Heart left ventricle (tissue), 13 donors: ENCODE results near the gene RCC2.
"Not testable (repeated sequence)": the region's sequence is repeated elsewhere in the genome, so short reads cannot be mapped to it uniquely, and the experiment has no call there.

Experiments
- POLR2A ChIP-seq, 2 donors: fragments of 450-650 bp; IDR thresholded peaks; one replicate each; pipeline ENCODE4 v1.6.1; 2017; ENCODE audit warnings: antibody characterized with exemption in 2 of 2, mild to moderate bottlenecking in 2 of 2, moderate library complexity in 2 of 2
- TF ChIP-seq, protein P1 (sequence below), 12 donors: fragments of 200-600 bp; sonication (generic) in 4 of 12; IDR thresholded peaks; one replicate each; pipeline versions ENCODE4 v1.5.0 to v1.8.0; 2018 to 2022; ENCODE audit warnings: antibody characterized with exemption in 12 of 12, mild to moderate bottlenecking in 5 of 12
- donor health status: ischemic (EF 13 %, LVEDD 7.1; RV severe dilation, severe dysfunction).
- donor health status: DM: no; HTN: yes; CAD: no.
- donor health status: DM: no; HTN: no; CAD: no.
- donor health status: ischemic (EF 25% LVEDD 6.9; RV normal size, moderate dysfunction).
- donor health status: ischemic (EF 25% LVEDD 5.7; RV mildly dilated, moderate dysfunction).
- donor health status: ischemic (EF 35%, LVEDD 5.7; RV mildly dilated, moderate dysfunction).
- donor health status: nonischemic (EF 11% LVEDD 7.7; RV severe dilation, severe dysfunction).
- donor health status: DM: yes; HTN: yes; CAD: no.
- donor health status: PGD.
- donor health status: ischemic (EF 29% LVEDD 5.4; RV normal size, mild dysfunction).
- donor health status: nonischemic (EF 23%, LVEDD 6.1; RV moderate dilation, normal function).

DNA sequence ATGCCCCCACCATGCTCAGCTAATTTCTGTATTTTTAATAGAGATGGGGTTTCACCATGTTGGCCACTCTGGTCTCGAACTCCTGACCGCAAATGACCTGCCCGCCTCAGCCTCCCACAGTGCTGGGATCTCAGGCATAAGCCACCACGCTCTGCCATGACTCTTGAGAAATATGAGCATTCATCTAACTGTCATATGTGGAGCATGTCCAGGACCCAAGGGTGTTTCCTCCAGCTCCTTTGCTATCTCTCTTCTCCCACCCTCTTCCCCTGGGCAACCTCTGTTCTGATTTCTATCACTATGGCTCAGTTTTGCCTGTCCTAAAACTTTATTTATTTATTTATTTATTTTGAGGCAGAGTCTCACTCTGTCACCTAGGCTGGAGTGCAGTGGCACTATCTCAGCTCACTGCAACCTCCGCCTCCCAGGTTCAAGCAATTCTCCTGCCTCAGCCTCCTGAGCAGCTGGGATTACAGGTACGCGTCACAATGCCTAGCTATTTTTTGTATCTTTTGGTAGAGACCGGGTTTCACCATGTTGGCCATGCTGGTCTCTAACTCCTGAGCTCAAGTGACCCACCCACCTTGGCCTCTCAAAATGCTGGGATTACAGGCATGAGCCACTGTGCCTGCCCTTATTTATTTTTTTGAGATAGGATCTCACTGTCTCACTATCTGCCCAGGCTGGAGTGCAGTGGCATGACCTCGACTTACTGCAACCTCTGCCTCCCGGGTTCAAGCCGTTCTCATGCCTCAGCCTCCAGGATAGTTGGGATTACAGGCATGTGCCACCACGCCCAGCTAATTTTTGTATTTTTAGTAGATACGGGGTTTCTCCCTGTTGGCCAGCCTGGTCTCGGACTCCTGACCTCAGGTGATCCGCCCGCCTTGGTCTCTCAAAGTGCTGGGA lies 29.1 kb upstream of the RCC2 start:
- TF ChIP-seq, protein P1, sequence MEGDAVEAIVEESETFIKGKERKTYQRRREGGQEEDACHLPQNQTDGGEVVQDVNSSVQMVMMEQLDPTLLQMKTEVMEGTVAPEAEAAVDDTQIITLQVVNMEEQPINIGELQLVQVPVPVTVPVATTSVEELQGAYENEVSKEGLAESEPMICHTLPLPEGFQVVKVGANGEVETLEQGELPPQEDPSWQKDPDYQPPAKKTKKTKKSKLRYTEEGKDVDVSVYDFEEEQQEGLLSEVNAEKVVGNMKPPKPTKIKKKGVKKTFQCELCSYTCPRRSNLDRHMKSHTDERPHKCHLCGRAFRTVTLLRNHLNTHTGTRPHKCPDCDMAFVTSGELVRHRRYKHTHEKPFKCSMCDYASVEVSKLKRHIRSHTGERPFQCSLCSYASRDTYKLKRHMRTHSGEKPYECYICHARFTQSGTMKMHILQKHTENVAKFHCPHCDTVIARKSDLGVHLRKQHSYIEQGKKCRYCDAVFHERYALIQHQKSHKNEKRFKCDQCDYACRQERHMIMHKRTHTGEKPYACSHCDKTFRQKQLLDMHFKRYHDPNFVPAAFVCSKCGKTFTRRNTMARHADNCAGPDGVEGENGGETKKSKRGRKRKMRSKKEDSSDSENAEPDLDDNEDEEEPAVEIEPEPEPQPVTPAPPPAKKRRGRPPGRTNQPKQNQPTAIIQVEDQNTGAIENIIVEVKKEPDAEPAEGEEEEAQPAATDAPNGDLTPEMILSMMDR (IDR thresholded peaks at IDR 0.05) = not testable (repeated sequence)
- TF ChIP-seq POLR2A (IDR thresholded peaks at IDR 0.05) = not testable (repeated sequence)
